ENCODE results near the gene OR2A14. TPM values are rescaled to one million over a fixed set of nuclear protein-coding genes. Genes with fewer than 3 reads are reported as not detected.
"Not testable (repeated sequence)": the region's sequence is repeated elsewhere in the genome, so short reads cannot be mapped to it uniquely, and the experiment has no call there.

OR2A14 gene
- total RNA-seq, 1 experiment from 2014 or later: not detected

- DNase-seq (ENCODE audit: unreplicated experiment): peak; percentile 21
- H3K4me1 Mint-ChIP-seq (ENCODE audit: insufficient read depth, unreplicated experiment); BruUV-seq (replicated peaks); H3K36me3 Mint-ChIP-seq (ENCODE audit: insufficient read depth, unreplicated experiment); intact Hi-C loops (cut with micrococcal nuclease); H3K9me3 Mint-ChIP-seq (ENCODE audit: unreplicated experiment); H3K4me3 Mint-ChIP-seq (ENCODE audit: unreplicated experiment); H3K27ac Mint-ChIP-seq (ENCODE audit: low read depth, unreplicated experiment): not testable (repeated sequence)
- H3K27me3 Mint-ChIP-seq (ENCODE audit: insufficient read depth, unreplicated experiment): peaks cover 28% of the 10 kb centered on the region
- TF ChIP-seq CTCF (IDR thresholded peaks at IDR 0.05; ENCODE audit: unreplicated experiment): peak; percentile 24
- CTCF ChIA-PET: interaction anchor here (1.4 kb wide), 1 partner anchor 160 kb away, joined by 5 read pairs; no protein-coding TSS in a partner anchor
- POLR2A ChIA-PET: interaction anchor here (0.7 kb wide), 1 partner anchor 1067 kb away, joined by 4 read pairs; no protein-coding TSS in a partner anchor
Observed at GRCh38 chr7:144178380-144179164, 55.6 kb downstream of the OR2A14 start.

GRCh38 chr7:144179165-144179479, 56.1 kb downstream of the OR2A14 start:
- H3K4me1 Mint-ChIP-seq (ENCODE audit: insufficient read depth, unreplicated experiment); POLR2A ChIA-PET; H3K27ac Mint-ChIP-seq (ENCODE audit: low read depth, unreplicated experiment); H3K9me3 Mint-ChIP-seq (ENCODE audit: unreplicated experiment); BruUV-seq (replicated peaks); H3K36me3 Mint-ChIP-seq (ENCODE audit: insufficient read depth, unreplicated experiment); intact Hi-C loops (cut with micrococcal nuclease); CTCF ChIA-PET; DNase-seq (ENCODE audit: unreplicated experiment); H3K4me3 Mint-ChIP-seq (ENCODE audit: unreplicated experiment): not testable (repeated sequence)
- H3K27me3 Mint-ChIP-seq (ENCODE audit: insufficient read depth, unreplicated experiment): peaks cover 28% of the 10 kb centered on the region

Other genes starting within 250 kb of the OR2A14 start
- gene TCAF1, start 221.0 kb upstream of the OR2A14 start, total RNA-seq (2022): 22.7 and 27.2 TPM in 2 replicates
- not detected in 2 replicates for gene OR2F2, start 187.9 kb upstream of the OR2A14 start, total RNA-seq (2022)
- not detected in 2 replicates for gene OR2F1, start 168.3 kb upstream of the OR2A14 start, total RNA-seq (2022)
- not detected in 2 replicates for gene OR6B1, start 122.9 kb upstream of the OR2A14 start, total RNA-seq (2022)
- gene OR2A5, start 74.2 kb upstream of the OR2A14 start, total RNA-seq (2022): not detected in 2 replicates
- not detected in 2 replicates for gene OR2A25, start 53.4 kb upstream of the OR2A14 start, total RNA-seq (2022)
- not detected in 2 replicates for gene OR2A12, start 36.9 kb upstream of the OR2A14 start, total RNA-seq (2022)
- gene OR2A2, start 13.6 kb upstream of the OR2A14 start, total RNA-seq (2022): not detected in 2 replicates
- gene CTAGE4, start 60.3 kb downstream of the OR2A14 start, total RNA-seq (2022): 23.2 and 26.0 TPM in 2 replicates
- 0.93 TPM in 1 of 2 replicates, not detected in the other for gene ARHGEF35, start 72.7 kb downstream of the OR2A14 start, total RNA-seq (2022)
- gene OR2A42, start 116.4 kb downstream of the OR2A14 start, total RNA-seq (2022): not detected in 2 replicates
- gene OR2A7, start 141.6 kb downstream of the OR2A14 start, total RNA-seq (2022): 10.0 and 13.6 TPM in 2 replicates
- gene CTAGE8, start 146.1 kb downstream of the OR2A14 start, total RNA-seq (2022): 0.96 and 2.6 TPM in 2 replicates
- gene OR2A1, start 189.2 kb downstream of the OR2A14 start, total RNA-seq (2022): not detected in 2 replicates
- 48.2 and 54.7 TPM in 2 replicates for gene ARHGEF5, start 232.2 kb downstream of the OR2A14 start, total RNA-seq (2022)